MCF 10A (cell line): ENCODE data around the gene TCP11X2. TPM values are rescaled to one million over a fixed set of nuclear protein-coding genes. Genes with fewer than 3 reads are reported as not detected.

ENCODE experiments used
- total RNA-seq: library from RNA; stranded (reverse); gene quantifications from 2 replicates; pipeline ENCODE4 v1.2.3, GENCODE V29; 2022

The TCP11X2 gene
- total RNA-seq, 1 experiment from 2014 or later, result not detected

Other genes with a start within 250 kb of the TCP11X2 start
- not detected in 2 replicates for gene NXF2, start 224.6 kb downstream of the TCP11X2 start, total RNA-seq
- not detected in 2 replicates for gene NXF2B, start 31.8 kb downstream of the TCP11X2 start, total RNA-seq
- not detected in 2 replicates for gene TMSB15A, start 44.9 kb upstream of the TCP11X2 start, total RNA-seq
- gene ARMCX5, start 127.7 kb upstream of the TCP11X2 start, total RNA-seq, result 15.2 and 16.3 TPM in 2 replicates
- gene GPRASP1, start 179.7 kb upstream of the TCP11X2 start, total RNA-seq, result 1.2 and 2.0 TPM in 2 replicates
- gene GPRASP2, start 240.6 kb upstream of the TCP11X2 start, total RNA-seq, result 4.0 and 4.9 TPM in 2 replicates
- gene GPRASP3, start 248.9 kb upstream of the TCP11X2 start, total RNA-seq, result 1.6 and 2.5 TPM in 2 replicates